IMR-90 (cell line): ENCODE data around the gene CDKN1C. TPM values are rescaled to one million over a fixed set of nuclear protein-coding genes. Genes with fewer than 3 reads are reported as not detected.

ENCODE experiments used
- ATAC-seq: fragments of 200-7000 bp; cut with Tn5 transposase; 2 replicates; pipeline ENCODE4 v1.9.1; 2020; ENCODE audit warnings: low read depth, mild to moderate bottlenecking, moderate library complexity
- BruUV-seq: library from RNA; stranded (reverse); fragments of 400-500 nt; replicated peaks from 2 replicates; lab custom pipeline; 2021; lab: Mats Ljungman, UMichigan
- CTCF ChIA-PET: fragments of 300-600 bp; formaldehyde crosslinking; extraction: SDS; loops from one replicate; lab custom pipeline; 2021; ENCODE audit warnings: antibody characterized with exemption; lab: Yijun Ruan, JAX
- POLR2A ChIA-PET: fragments of 300-600 bp; sonication (Branson Sonifier 250); formaldehyde crosslinking; loops from one replicate; lab custom pipeline; 2022; ENCODE audit warnings: antibody characterized with exemption; ENCODE audit not compliant: unreplicated experiment; lab: Charles Lee
- DNase-seq: peaks from one replicate; pipeline ENCODE4 v3.0.0; 2013
- H2AFZ ChIP-seq: replicated peaks from 2 replicates; pipeline ENCODE3; 2013; ENCODE audit warnings: low read length, mild to moderate bottlenecking; ENCODE audit not compliant: poor library complexity
- H2AK5ac ChIP-seq: 2 replicates; pipeline ENCODE4 v1.6.1; 2013; ENCODE audit warnings: low read depth, low read length, inconsistent platforms
- H2AK9ac ChIP-seq: replicated peaks from 2 replicates; pipeline ENCODE3; 2013; ENCODE audit warnings: mild to moderate bottlenecking, low read depth, low read length, moderate library complexity; ENCODE audit not compliant: poor library complexity
- H2BK120ac ChIP-seq: 2 replicates; pipeline ENCODE4 v1.6.1; 2013; ENCODE audit warnings: low read depth, low read length, inconsistent platforms
- H2BK15ac ChIP-seq: 3 replicates; pipeline ENCODE4 v1.6.1; 2013; ENCODE audit warnings: low read depth, low read length, inconsistent platforms
- H2BK20ac ChIP-seq: 2 replicates; pipeline ENCODE4 v1.6.1; 2013; ENCODE audit warnings: low read depth, mild to moderate bottlenecking, inconsistent platforms, low read length, moderate library complexity
- H2BK5ac ChIP-seq: 2 replicates; pipeline ENCODE4 v1.6.1; 2013; ENCODE audit warnings: mild to moderate bottlenecking, low read depth, low read length, inconsistent platforms; ENCODE audit not compliant: poor library complexity, severe bottlenecking
- H3K14ac ChIP-seq: replicated peaks from 2 replicates; pipeline ENCODE4 v1.6.1; 2013; ENCODE audit warnings: low read depth, low read length, inconsistent platforms
- H3K18ac ChIP-seq: 2 replicates; pipeline ENCODE4 v1.6.1; 2013; ENCODE audit warnings: low read depth, low read length, control low read depth
- H3K23ac ChIP-seq: 2 replicates; pipeline ENCODE4 v1.6.1; 2013; ENCODE audit warnings: low read depth, low read length, inconsistent platforms
- H3K27ac ChIP-seq: 2 replicates; pipeline ENCODE4 v1.5.1; 2013; ENCODE audit warnings: mild to moderate bottlenecking, control low read depth, low read length; ENCODE audit not compliant: insufficient read depth
- H3K27me3 ChIP-seq: 2 replicates; pipeline ENCODE4 v1.6.1; 2013; ENCODE audit warnings: low read length; ENCODE audit not compliant: control insufficient read depth, insufficient read depth
- H3K36me3 ChIP-seq: 2 replicates; pipeline ENCODE4 v1.6.1; 2013; ENCODE audit warnings: low read length, mixed read lengths; ENCODE audit not compliant: control insufficient read depth, insufficient read depth
- H3K4ac ChIP-seq: 2 replicates; pipeline ENCODE4 v1.6.1; 2013; ENCODE audit warnings: low read depth, low read length, inconsistent platforms
- H3K4me1 ChIP-seq: 2 replicates; pipeline ENCODE4 v1.6.1; 2013; ENCODE audit warnings: low read length, mixed read lengths; ENCODE audit not compliant: control insufficient read depth, insufficient read depth
- H3K4me2 ChIP-seq: 2 replicates; pipeline ENCODE4 v1.6.1; 2013; ENCODE audit warnings: low read depth, mild to moderate bottlenecking, control low read depth, low read length, moderate library complexity
- H3K4me3 ChIP-seq: 2 replicates; pipeline ENCODE4 v1.5.1; 2013; ENCODE audit warnings: low read depth, mild to moderate bottlenecking, control low read depth, low read length, moderate library complexity; ENCODE audit not compliant: insufficient read depth
- H3K56ac ChIP-seq: 2 replicates; pipeline ENCODE4 v1.6.1; 2013; ENCODE audit warnings: low read length, inconsistent platforms; ENCODE audit not compliant: insufficient read depth; ENCODE audit errors: extremely low read depth
- H3K79me1 ChIP-seq, 2 experiments: 2 replicates each; pipeline ENCODE4 v1.6.1; 2013; ENCODE audit warnings: low read length in 2 of 2, inconsistent platforms in 1 of 2, low read depth in 1 of 2
- H3K9ac ChIP-seq: 2 replicates; pipeline ENCODE4 v1.6.1; 2013; ENCODE audit warnings: low read depth, low read length, control low read depth
- H3K9me1 ChIP-seq: 2 replicates; pipeline ENCODE4 v1.6.1; 2013; ENCODE audit warnings: low read length, inconsistent platforms; ENCODE audit not compliant: insufficient read depth
- H3K9me3 ChIP-seq: 2 replicates; pipeline ENCODE4 v1.6.1; 2013; ENCODE audit warnings: low read length; ENCODE audit not compliant: control insufficient read depth, insufficient read depth
- H4K20me1 ChIP-seq: 2 replicates; pipeline ENCODE4 v1.6.1; 2013; ENCODE audit warnings: low read length, inconsistent platforms; ENCODE audit not compliant: insufficient read depth
- H4K5ac ChIP-seq: 2 replicates; pipeline ENCODE4 v1.6.1; 2013; ENCODE audit warnings: mild to moderate bottlenecking, low read depth, low read length, control low read depth
- H4K8ac ChIP-seq, 2 experiments: 2 replicates each; pipeline ENCODE4 v1.6.1; 2013; ENCODE audit warnings: low read depth in 2 of 2, low read length in 2 of 2, control low read depth in 1 of 2, inconsistent platforms in 1 of 2
- H4K91ac ChIP-seq: 2 replicates; pipeline ENCODE4 v1.6.1; 2013; ENCODE audit warnings: low read depth, low read length, inconsistent platforms; ENCODE audit not compliant: insufficient read depth
- MAFK ChIP-seq: IDR thresholded peaks from 2 replicates; pipeline ENCODE4 v1.6.1; 2012; ENCODE audit warnings: low read depth, low read length, improper control_type of control experiment
- WGBS, 2 experiments: methylation state at CpG; one replicate each; pipeline versions ENCODE4 v1.1.5 to v1.1.7; 2013; ENCODE audit warnings: missing lambda C conversion rate in 2 of 2; ENCODE audit not compliant: insufficient read length in 1 of 2; ENCODE audit errors: extremely low coverage in 2 of 2; 5-methylcytosine and 5-hydroxymethylcytosine counted together
- dilution Hi-C: fragments of 300-500 bp; cut with HindIII; formaldehyde crosslinking; loops from one replicate; pipeline ENCODE4 v1.14.3; 2018; ENCODE audit warnings: low sequenced_read_pairs; ENCODE audit not compliant: unreplicated experiment
- in situ Hi-C: fragments of 300-500 bp; cut with MboI; formaldehyde crosslinking; loops from 3 replicates; pipeline ENCODE4 v1.14.3; 2019; ENCODE audit warnings: low sequenced_read_pairs, inconsistent platforms, mixed read lengths
- intact Hi-C: fragments of 100-400 bp; cut with micrococcal nuclease; formaldehyde crosslinking; loops from 2 replicates; pipeline ENCODE4 v1.10.0; 2022
- polyA plus RNA-seq, 3 experiments: library from polyadenylated mRNA; depleted of rRNA; stranded (reverse); fragments of >200 nt; gene quantifications; 2 replicates each; pipeline ENCODE4 v1.2.3, GENCODE V29; 2012; ENCODE audit warnings: low replicate concordance in 1 of 3
- total RNA-seq: library from RNA; depleted of rRNA; stranded (reverse); fragments of >200 nt; gene quantifications from 2 replicates; pipeline ENCODE4 v1.2.3, GENCODE V29; 2012

CDKN1C gene
- total and polyA plus RNA-seq, 2 of the 4 experiments (the other 2 are of a cell fraction), result 1.6 to 3.0 TPM

DNA sequence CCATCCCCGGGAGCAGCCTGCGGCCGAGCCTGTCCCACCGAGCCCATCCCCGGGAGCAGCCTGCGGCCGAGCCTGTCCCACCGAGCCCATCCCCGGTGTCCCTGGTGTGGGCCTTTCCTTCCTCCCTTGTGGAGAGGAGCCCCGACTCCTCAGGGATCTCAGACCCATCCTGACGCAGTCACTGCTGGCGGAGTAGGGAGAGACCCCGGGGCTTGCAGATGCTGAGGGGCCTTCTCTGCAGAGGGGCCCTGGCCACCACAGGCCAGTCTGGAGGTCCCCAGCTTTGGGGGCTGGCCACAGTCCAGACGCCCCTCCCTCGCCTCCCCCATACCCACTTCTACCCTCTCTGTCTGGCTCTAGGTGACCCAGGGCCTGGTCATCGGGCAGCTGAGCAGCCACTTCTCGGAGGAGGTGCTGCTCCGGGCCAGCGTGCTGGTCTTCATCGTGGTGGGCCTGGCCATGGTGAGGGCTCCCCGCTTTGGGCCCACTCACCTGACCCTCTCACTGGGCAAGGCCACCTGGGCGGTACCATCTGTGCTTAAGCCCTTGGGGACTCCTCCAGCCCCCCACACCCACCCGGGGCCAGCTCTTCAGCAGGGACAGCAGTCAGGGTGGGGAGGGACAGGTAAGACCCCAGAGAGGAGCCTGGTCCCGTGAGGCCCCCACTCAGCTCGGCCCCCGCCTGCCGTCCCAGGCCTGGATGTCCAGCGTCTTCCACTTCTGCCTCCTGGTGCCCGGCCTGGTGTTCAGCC lies 36.3 kb upstream of the CDKN1C start:
- no peak overlapping the region for H2BK15ac ChIP-seq
- DNase-seq (no peak), ATAC-seq (no peak)
- no peak overlapping the region for H3K14ac ChIP-seq
- H3K36me3 ChIP-seq, result no peaks in the 10 kb centered on the region
- no peak overlapping the region for H2AFZ ChIP-seq
- H3K9ac ChIP-seq, result no peak overlapping the region
- intact Hi-C loops, result no loop called here
- H3K9me1 ChIP-seq, result 0 out of 2 replicates have a peak, but pooled peaks cover 5% of the 10 kb centered on the region
- H2BK20ac ChIP-seq, result no peak overlapping the region
- H3K9me3 ChIP-seq, result no peaks in the 10 kb centered on the region
- no peak overlapping the region for H2BK120ac ChIP-seq
- no TSS peak for BruUV-seq
- H4K91ac ChIP-seq, result no peak overlapping the region
- no peak overlapping the region for H4K5ac ChIP-seq
- H3K4me3 ChIP-seq, result no peak overlapping the region
- no peak overlapping the region for H3K4ac ChIP-seq
- H3K4me2 ChIP-seq, result no peak overlapping the region
- H3K23ac ChIP-seq, result no peak overlapping the region
- H3K4me1 ChIP-seq, result no peaks in the 10 kb centered on the region; the same call in 1 of the 2 replicates
- no peak overlapping the region for H3K27ac ChIP-seq
- no peaks in the 10 kb centered on the region for H3K27me3 ChIP-seq
- in situ Hi-C loops, result no loop called here
- CTCF ChIA-PET, result no interaction called here
- TF ChIP-seq MAFK, result no peak
- H3K56ac ChIP-seq, result no peak overlapping the region
- H4K8ac ChIP-seq, result no peak overlapping the region
- POLR2A ChIA-PET, result no interaction called here
- H2AK5ac ChIP-seq, result no peak overlapping the region
- 85% methylated on average over 7 of the region's 29 CpGs; no CpG with 5 or more reads in 1 of the 2 experiments for WGBS, 2 experiments
- H2BK5ac ChIP-seq, result no peak overlapping the region
- no peak overlapping the region for H2AK9ac ChIP-seq
- no peak overlapping the region for H3K18ac ChIP-seq
- H4K20me1 ChIP-seq, result peaks cover 6% of the 10 kb centered on the region; the same call in 1 of the 2 replicates
- peaks cover 3 to 14% of the 10 kb centered on the region in 2 experiments; a peak in 3 of 4 replicates for H3K79me1 ChIP-seq
- dilution Hi-C loops, result no loop called here
